Suprapubic skin (tissue), 4 donors: ENCODE results near the gene MAPKAPK3. TPM values are rescaled to one million over a fixed set of nuclear protein-coding genes. Genes with fewer than 3 reads are reported as not detected.

Experiments used
- DNase-seq, 2 donors: peaks; one replicate each; pipeline ENCODE4 v3.0.0-alpha.2; 2019; ENCODE audit warnings: low spot score in 2 of 2
- H3K27ac ChIP-seq: fragments of 200-600 bp; sonication (generic); one replicate; pipeline ENCODE4 v1.5.1; 2019
- H3K27me3 ChIP-seq: fragments of 200-600 bp; sonication (generic); one replicate; pipeline ENCODE4 v1.5.1; 2019
- H3K36me3 ChIP-seq: fragments of 200-600 bp; sonication (generic); one replicate; pipeline ENCODE4 v1.5.1; 2019
- H3K4me1 ChIP-seq: fragments of 200-600 bp; sonication (generic); one replicate; pipeline ENCODE4 v1.5.1; 2019
- H3K4me3 ChIP-seq: fragments of 200-600 bp; sonication (generic); one replicate; pipeline ENCODE4 v1.5.1; 2019; ENCODE audit warnings: mild to moderate bottlenecking
- H3K9me3 ChIP-seq: fragments of 200-600 bp; sonication (generic); one replicate; pipeline ENCODE4 v1.5.1; 2019
- CTCF ChIP-seq, 2 donors: fragments of 200-600 bp in 1 of 2; fragments of 450-650 bp in 1 of 2; sonication (generic) in 1 of 2; IDR thresholded peaks; one replicate each; pipeline ENCODE4 v1.5.1; 2016 to 2019; ENCODE audit warnings: antibody characterized with exemption in 2 of 2, mild to moderate bottlenecking in 1 of 2, moderate library complexity in 1 of 2
- EP300 ChIP-seq: sonication (generic); formaldehyde crosslinking; IDR thresholded peaks from one replicate; pipeline ENCODE4 v1.6.1; 2017; ENCODE audit warnings: antibody characterized with exemption
- POLR2A ChIP-seq, 2 donors: fragments of 450-650 bp; IDR thresholded peaks; one replicate each; pipeline ENCODE4 v1.6.1; 2017; ENCODE audit warnings: antibody characterized with exemption in 2 of 2, mild to moderate bottlenecking in 2 of 2, moderate library complexity in 2 of 2
- POLR2AphosphoS5 ChIP-seq, 3 donors: sonication (generic); formaldehyde crosslinking; IDR thresholded peaks; one replicate each; pipeline ENCODE4 v1.6.1; 2017; ENCODE audit warnings: antibody characterized with exemption in 3 of 3
- WGBS: methylation state at CpG from one replicate; pipeline ENCODE4 v1.1.5; 2018; 5-methylcytosine and 5-hydroxymethylcytosine counted together
- total RNA-seq, 4 donors: library from RNA; depleted of rRNA; stranded (reverse); fragments of >200 nt; gene quantifications; one replicate each; pipeline ENCODE4 v1.1.0, GENCODE V29; 2016

MAPKAPK3 gene
- total RNA-seq, 4 donors from 2014 or later, result 71.5 to 120 (median 99.4) TPM

GRCh38 chr3:50577348-50577747 is 39.6 kb upstream of the MAPKAPK3 start:
- Histone ChIP-seq H3K9me3 (no peaks in the 10 kb centered on the region), H3K36me3 (peaks cover 45% of the 10 kb centered on the region), H3K4me1 (peaks cover 30% of the 10 kb centered on the region), H3K27ac (no peak overlapping the region), H3K4me3 (no peak overlapping the region), H3K27me3 (no peaks in the 10 kb centered on the region)
- 95% methylated on average over 2 of the region's 2 CpGs for WGBS
- TF ChIP-seq EP300 (no peak), CTCF (IDR thresholded peaks at IDR 0.05) (no peak), POLR2AphosphoS5 (IDR thresholded peaks at IDR 0.05) (no peak)
- DNase-seq, result no peak

- Histone ChIP-seq H3K27me3 (no peaks in the 10 kb centered on the region), H3K27ac (no peak overlapping the region), H3K9me3 (no peaks in the 10 kb centered on the region), H3K4me1 (peaks cover 14% of the 10 kb centered on the region), H3K4me3 (no peak overlapping the region), H3K36me3 (peaks cover 43% of the 10 kb centered on the region)
- no peak for DNase-seq
- TF ChIP-seq EP300, result no peak
- TF ChIP-seq CTCF (IDR thresholded peaks at IDR 0.05), result no peak
- no peak for TF ChIP-seq POLR2AphosphoS5 (IDR thresholded peaks at IDR 0.05)
- TF ChIP-seq POLR2A (IDR thresholded peaks at IDR 0.05), result no peak
- 72% methylated on average over 8 of the region's 9 CpGs for WGBS
These were observed 36.1 kb upstream of the MAPKAPK3 start for GRCh38 chr3:50580683-50581458.

- Histone ChIP-seq H3K27ac (no peak overlapping the region), H3K27me3 (no peaks in the 10 kb centered on the region), H3K4me1 (peaks cover 14% of the 10 kb centered on the region), H3K9me3 (no peaks in the 10 kb centered on the region), H3K36me3 (peaks cover 43% of the 10 kb centered on the region), H3K4me3 (no peak overlapping the region)
- no peak for DNase-seq
- 100% methylated on average over 2 of the region's 2 CpGs for WGBS
- TF ChIP-seq POLR2AphosphoS5 (IDR thresholded peaks at IDR 0.05), result no peak
- no peak for TF ChIP-seq EP300
- no peak for TF ChIP-seq POLR2A (IDR thresholded peaks at IDR 0.05)
- no peak for TF ChIP-seq CTCF (IDR thresholded peaks at IDR 0.05)
These were observed 35.5 kb upstream of the MAPKAPK3 start for GRCh38 chr3:50581459-50581842.

GRCh38 chr3:50582083-50582482 is 34.9 kb upstream of the MAPKAPK3 start:
- 66% methylated on average over 4 of the region's 9 CpGs for WGBS
- TF ChIP-seq POLR2AphosphoS5 (IDR thresholded peaks at IDR 0.05), result no peak
- no peak overlapping the region for H3K4me3 ChIP-seq
- peaks cover 14% of the 10 kb centered on the region for H3K4me1 ChIP-seq
- H3K27me3 ChIP-seq, result no peaks in the 10 kb centered on the region
- no peak overlapping the region for H3K27ac ChIP-seq
- DNase-seq, result no peak
- peaks cover 39% of the 10 kb centered on the region for H3K36me3 ChIP-seq
- no peaks in the 10 kb centered on the region for H3K9me3 ChIP-seq

- H3K27ac ChIP-seq, result peak overlapping the region; percentile 68
- H3K4me3 ChIP-seq, result no peak overlapping the region
- WGBS, result 67% methylated on average over 1 of the region's 6 CpGs
- TF ChIP-seq EP300, result no peak
- TF ChIP-seq CTCF (IDR thresholded peaks at IDR 0.05), result no peak
- no peak for TF ChIP-seq POLR2A (IDR thresholded peaks at IDR 0.05)
- TF ChIP-seq POLR2AphosphoS5 (IDR thresholded peaks at IDR 0.05), result peak; percentile 26 to 91 (median 84)
- no peaks in the 10 kb centered on the region for H3K27me3 ChIP-seq
- H3K4me1 ChIP-seq, result peaks cover 23% of the 10 kb centered on the region
- H3K36me3 ChIP-seq, result peaks cover 21% of the 10 kb centered on the region
- peak; percentile 91 for DNase-seq
- no peaks in the 10 kb centered on the region for H3K9me3 ChIP-seq
These were observed 33.1 kb upstream of the MAPKAPK3 start for GRCh38 chr3:50583897-50584296.
